ENCODE results near the gene RAB33B.
"Not testable (repeated sequence)": the region's sequence is repeated elsewhere in the genome, so short reads cannot be mapped to it uniquely, and the experiment has no call there.

RAB33B gene

DNA sequence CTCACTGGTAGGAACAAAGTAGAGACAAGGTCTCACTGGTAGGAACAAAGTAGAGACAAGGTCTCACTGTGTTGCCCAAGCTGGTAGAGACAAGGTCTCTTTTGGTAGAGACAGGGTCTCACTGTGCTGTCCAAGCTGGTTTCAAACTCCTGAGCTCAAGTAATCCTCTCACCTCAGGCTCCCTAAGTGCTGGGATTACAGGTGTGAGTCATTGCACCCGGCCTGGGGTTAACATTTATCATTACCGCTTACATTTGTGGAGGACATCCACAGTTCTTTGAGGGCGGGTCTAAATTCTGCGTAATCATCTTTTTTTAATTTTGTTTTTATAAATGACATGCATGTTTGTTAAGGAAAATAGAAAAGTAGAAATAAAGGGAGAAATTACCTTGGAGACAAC lies 12.0 kb downstream of the RAB33B start:
- DNase-seq: no peak

DNA sequence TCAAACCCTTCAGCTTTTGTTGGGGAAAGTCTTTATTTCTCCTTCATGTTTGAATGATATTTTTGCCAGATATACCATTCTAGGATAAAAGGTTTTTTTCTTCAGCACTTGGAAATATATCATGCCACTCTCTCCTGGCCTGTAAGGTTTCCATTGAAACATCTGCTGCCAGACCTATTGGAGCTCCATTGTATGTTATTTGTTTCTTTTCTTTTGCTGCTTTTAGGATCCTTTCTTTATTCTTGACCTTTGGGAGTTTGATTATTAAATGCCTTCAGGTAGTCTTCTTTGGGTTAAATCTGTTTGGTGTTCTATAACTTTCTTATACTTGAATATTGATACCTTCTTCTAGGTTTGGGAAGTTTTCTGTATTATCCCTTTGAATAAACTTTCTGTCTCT lies 14.8 kb downstream of the RAB33B start:
- not testable (repeated sequence) for DNase-seq

DNA sequence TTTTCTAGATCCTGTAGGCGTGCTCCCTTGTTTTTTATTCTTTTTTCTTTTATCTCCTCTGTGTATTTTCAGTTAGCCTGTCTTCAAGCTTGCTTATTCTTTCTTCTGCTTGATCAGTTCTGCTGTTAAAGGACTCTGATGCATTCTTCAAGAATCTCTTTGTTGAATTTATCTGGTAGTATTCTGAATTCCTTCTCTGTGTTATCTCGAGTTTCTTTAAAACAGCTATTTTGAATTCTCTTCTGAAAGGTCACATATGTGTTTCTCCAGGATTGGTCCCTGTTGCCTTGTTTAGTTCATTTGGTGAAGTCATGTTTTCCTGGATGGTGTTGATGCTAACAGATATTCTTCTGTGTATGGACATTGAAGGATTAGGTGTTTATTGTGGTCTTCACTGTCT lies 15.3 kb downstream of the RAB33B start:
- DNase-seq: no peak

DNA sequence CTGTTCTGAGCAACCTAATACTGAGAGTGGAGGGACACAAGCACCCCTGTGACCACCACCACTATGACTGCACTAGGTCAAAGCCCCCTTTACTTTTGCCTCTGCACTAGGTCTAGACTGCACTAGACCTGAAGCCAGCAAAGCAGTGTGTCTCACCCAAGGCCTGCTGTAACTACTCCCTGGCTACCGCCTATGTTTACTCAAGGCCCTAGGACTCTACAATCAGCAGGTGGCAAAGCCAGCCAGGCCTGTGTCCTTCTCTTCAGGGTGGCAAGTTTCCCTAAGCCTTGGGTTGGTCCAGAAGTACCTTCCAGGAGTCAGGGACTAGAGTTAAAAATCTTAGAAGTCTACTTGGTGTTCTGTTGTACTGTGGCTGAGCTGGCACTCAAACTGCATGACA lies 15.9 kb downstream of the RAB33B start:
- DNase-seq: no peak

DNA sequence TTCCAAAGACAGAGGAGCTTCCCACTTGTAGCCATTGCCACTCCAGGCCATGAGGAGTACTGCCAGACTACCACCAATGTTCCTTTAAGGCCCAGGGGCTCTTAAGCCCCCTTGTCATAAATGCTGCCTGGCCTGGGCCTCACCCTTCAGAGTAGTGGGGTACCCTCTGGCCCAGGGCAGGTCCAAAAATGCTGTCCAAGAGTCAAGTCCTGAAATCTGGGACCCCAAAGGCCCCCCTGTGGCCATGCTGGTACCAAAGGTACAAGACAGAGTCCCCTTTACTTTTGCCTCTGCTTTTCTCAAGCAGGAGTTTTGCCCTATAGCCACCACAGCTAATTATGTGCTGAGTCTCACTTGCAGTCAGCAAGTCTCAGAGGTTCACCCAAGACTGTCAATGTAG lies 16.4 kb downstream of the RAB33B start:
- no peak for DNase-seq

DNA sequence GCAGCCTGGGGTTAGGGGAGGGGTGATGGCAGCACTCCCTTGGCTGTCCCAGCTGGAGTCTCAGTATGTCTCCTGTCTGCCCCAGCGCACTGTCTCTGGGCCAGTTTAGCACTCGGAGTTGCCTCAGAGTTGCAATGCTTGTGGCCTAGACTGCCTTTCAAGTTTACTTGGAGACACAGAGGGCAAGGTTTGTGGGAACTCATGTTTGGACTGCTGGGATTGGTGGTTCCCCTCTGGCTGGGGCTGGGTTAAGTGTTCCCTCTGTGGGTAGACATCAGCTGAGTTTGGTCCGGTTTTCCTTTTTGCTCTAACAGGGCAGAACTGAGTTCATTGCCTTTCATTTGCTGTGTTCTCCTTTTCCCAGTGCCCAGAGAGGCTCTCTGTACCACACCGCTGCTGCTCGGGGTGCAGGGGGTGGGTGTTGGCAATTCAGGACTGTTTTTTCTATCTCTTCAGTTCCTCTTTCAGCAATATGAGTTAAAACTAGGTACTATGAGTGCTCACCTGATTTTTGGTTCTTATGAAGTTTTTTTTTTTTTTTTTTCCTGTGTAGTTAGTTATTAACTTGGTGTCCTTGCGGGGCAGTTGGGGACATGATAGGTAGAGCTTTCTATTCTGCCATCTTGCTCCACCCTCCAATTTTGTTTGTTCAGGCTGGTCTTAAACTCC lies 17.2 kb downstream of the RAB33B start:
- no peak for DNase-seq

DNA sequence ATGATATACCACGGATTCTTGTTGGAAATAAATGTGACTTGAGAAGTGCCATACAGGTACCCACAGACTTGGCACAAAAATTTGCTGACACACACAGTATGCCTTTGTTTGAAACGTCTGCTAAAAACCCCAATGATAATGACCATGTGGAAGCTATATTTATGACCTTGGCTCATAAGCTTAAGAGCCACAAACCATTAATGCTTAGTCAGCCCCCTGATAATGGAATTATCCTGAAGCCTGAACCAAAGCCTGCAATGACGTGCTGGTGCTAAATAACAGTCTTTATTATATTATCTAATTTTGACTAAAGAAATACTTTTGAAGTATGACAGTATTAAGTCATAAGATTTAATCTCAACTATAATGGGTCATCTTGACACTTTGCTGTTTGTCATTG lies 18.9 kb downstream of the RAB33B start:
- DNase-seq: no peak

DNA sequence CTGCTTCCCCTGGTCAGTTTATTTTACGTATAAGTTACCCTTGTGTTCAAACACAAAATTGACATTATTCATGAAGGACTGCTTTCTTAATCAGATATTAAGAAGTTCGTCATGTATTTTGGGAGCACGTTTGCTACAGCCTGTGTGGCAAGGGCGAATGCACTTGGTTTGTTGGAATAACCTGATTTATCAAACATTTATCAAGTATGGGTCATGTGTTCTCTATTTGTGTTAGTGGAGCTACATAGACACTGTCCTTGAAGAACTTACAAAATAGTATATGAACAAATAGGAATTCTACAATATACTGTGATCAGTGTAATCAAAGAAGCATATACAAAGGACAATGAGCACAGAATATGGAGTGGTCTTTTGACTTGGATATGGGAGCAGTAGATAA lies 22.4 kb downstream of the RAB33B start:
- no peak for DNase-seq

DNA sequence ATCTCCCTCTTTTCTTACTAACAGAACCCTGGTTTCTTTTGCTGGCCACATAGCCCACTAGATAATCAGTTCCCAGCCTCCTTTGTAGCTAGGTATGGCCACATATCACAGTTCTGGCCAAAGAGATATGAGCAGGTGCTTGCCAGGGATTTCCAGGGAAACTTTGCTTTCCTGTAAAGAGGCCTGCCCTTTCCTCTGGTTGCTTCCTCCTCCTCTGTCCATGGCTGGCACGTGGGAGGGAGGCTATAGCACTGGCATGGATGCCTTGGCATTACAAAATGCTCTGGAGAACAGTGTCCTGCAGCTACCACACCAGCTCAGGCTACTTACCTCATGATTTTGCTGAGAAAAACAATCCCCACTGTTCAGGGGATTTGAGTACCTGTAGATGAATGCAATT lies 27.5 kb downstream of the RAB33B start:
- DNase-seq: no peak

DNA sequence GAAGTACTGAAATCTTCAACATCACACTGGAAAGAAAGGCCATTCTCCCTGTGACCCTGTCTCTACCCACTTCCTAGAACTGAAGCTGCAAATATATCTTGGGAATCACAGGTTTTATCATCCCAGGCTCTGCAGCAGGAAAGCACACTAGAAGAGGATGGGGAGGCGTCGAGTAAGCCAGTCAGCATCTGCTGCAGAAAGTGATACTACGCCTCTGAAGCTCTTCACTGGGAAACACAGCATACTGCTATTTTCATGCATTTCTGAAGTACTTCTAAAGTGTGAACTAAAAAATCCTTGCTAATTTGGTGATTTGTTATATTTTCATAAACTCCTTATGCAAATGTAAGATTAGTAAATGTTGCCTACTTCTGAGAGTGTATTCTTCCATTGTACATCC lies 29.1 kb downstream of the RAB33B start:
- no peak for DNase-seq

DNA sequence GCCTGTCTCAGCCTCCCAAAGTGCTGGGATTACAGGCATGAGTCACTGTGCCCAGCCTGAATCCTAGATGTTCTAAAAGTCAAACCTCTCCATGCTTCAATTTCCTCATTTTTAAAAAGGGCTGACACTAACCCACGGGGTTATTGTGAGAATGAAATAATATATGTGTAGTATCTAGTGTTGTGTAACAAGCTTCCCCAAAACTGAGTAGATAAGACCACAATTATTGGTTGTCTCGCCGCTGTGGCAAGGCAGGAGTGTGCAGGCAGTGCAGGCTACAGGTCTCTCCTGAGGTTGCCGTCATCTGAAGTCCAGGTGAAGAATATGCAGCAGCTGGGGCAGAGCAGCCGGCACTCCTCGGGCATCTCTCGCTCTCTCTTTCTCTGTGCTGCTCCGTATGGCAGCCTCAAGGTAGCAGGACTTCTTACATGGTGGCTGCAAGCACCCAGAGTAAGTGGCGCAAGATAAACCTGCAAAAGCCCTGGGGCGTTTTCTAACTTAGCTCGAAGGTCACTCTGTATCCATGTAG lies 30.9 kb downstream of the RAB33B start:
- DNase-seq: no peak

DNA sequence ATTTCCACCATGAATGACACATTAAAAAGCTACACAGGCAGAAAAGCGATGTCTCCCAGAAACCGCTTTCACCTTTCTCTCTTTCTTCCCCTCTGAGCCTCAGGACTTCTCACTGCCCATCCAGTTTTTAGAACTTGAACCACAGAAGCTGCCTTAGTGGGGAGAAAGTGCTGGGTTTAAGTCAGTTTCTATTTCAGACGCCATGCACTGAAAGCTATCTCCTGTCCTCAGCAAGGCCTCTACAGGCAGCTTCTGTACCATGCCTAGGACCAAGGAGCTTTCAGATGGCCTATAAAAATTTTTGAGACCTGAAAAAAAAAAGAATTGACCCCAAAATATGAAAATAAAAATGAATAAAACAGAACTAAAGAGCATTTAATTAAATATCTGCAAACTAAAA lies 34.5 kb downstream of the RAB33B start:
- DNase-seq: no peak

DNA sequence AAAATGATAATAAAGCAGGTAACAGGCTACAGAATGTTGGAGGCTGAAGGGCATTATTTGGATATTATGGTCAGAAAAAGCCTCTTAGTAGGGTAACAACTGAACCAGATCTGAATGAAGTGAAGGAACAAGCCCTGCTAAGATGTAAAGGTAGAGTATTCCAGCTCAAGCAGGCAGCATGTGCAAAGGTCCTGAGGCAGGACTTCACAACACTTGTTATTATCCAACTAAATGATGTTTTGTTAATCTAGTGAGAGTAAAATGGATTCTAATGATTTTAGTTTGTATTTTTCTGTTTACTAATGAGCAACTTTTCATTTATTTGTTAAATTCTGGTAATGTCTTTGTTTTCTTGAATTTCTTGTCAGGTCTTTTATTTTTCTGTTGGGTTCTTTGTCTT lies 35.7 kb downstream of the RAB33B start:
- DNase-seq: no peak

DNA sequence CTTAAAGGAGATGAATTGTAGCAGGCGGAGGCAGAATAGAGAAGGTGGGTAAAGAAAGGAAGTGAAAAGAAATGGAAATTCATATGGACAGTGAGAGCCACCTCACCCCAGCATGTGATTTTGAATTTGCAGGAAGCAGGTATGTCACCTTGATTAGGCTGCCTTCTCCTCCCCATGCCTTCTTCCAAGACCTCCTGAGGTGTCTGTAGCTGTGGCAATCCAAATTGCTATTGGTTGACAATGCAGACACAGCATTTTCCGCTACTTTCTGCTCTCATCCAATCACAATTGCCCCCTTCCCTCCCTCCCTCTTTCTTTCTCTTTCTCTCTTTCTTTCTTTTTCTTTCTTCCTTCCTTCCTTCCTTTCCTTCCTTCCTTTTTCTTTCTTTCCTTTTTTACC lies 38.5 kb downstream of the RAB33B start:
- no peak for DNase-seq

DNA sequence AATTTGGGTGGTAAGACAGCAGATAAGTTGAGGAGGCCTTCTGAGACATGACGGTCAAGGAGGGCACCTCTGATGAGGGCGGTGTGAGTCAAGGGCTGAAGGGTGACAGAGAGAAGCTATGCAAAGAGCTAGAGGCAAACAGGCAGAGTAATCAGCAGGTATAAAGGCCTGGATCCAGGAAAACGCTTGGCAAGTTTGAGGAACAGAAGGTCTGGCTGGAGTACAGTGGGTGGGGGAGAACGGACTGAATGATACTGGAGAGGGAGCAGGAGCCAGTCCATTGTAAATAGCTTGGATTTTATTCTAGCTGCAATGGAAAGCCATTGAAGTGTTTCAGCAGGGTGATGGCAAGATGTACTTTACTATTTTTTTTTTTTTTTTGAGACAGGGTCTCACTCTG lies 39.3 kb downstream of the RAB33B start:
- DNase-seq: no peak

DNA sequence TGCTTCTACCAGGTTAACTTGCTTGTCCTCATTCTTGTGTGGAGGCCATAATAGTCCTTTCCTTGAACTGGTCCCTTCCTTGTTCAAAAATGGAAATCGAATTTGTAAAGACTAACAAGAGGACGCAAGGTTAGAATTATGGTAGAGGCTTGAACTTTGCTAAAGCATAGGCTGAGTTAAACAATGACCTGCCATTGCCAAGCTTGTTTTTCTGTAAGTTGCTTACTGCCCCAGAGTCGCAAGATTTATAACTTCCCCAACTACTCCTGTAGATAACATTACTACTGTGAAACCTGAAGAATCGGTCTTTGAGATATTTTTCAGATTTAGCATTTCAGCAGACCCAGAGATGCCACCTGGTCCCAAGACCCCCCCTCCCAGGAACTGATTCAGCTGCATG lies 45.3 kb downstream of the RAB33B start:
- DNase-seq: no peak

DNA sequence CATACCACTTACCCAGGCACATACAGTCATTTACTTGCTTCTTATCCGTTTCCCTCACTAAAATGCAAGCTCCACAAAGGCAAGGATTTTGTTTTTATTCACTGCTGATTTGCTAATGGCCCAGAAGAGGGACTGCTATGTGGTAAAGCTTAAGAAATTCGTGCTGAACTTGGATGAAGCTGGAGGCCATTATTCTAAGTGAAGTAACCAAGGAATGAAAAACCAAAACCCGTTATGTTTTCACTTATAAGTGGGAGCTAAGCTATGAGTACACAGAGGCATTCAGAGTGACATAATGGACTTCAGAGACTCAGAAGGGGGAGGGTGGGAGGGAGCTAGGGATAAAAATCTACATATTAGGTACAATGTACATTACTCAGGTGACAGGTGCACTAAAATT lies 47.2 kb downstream of the RAB33B start:
- no peak for DNase-seq

DNA sequence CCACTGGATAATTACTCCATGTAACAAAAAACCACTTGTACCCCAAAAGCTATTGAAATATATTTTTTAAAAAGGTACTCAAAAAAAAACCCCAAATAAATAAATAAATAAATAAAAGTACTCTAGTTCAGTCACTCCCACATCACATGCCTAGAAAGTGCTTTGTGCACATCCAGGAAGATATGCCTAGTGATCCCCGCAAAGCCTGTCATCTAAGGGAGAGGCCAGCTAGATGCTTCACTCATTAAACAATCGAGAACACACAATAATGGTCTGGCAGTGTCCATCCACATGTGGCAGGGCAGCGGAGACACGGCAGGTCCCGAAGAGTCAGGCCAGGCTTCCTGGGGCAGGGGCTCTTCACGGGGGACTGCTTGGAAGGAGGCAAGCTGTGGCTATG lies 47.6 kb downstream of the RAB33B start:
- no peak for DNase-seq

DNA sequence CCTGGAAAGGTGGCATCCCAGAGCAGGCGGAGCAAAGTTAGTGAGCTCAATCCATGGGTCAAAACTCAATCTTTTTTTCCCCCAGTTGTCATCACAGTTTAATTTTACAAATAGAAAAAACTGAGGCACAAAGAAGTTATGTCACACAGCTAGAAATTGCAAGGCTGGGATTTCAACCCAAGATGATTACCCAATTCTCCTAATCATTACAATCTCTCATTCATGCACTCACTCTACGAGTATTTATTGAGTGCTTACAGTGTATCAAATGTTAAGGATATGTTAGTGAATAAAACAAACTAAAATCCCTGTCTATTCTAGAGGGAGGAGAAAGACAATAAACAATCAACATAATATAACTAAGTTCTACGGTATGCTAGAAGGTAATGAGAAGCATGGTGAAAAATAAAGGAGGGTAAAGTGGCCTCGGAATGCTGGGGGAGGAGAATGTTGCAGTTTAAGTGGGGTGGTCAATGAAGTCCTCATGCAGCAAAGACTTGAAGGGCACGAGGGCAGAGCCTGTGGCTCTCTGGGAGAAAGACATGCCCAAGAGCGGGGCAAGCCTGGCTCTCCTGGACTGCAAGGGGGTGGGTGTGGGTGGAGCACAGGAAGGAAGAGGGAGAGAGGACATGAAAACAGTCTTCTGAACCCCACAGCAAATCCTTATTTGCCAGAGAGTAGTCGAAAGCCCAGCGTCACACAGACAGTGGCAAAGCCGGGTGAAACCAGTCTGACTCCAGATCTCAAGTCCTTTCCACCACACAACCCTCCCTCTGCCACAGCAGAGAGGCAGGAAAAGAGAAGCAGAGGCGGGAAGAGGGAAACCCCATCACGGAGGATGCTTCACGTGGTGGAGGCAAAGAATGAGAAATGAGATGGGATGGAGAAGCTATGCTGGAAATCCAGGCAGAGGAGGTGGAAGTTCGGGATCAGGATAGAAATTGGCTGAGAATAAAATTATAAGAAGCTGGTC lies 48.3 kb downstream of the RAB33B start:
- DNase-seq: no peak

DNA sequence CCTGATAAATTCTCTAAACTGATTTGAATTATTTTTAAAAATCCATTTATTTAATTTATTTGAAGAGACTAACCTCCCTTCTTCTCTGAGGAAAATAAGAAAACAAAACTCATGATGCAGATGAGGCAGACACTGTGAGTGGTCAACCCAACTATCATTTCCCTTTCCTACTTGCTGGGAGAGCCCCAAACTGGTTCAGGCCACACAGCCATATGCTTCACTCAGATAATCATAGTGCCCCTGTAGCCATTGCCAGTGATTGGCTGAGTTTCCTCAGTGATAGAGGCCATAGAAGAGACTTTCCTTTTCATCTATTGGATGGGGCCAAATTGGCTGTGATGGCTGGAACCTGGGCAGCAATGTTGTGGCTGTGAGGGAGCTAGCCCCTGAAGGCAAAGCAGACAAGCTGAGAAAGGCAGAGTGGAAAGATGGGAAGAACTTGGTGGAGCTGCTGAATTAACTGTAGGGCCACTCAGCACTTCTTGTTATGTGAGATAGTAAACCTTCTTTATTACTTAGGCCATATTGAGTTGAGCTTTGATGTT lies 49.8 kb downstream of the RAB33B start:
- DNase-seq: no peak

DNA sequence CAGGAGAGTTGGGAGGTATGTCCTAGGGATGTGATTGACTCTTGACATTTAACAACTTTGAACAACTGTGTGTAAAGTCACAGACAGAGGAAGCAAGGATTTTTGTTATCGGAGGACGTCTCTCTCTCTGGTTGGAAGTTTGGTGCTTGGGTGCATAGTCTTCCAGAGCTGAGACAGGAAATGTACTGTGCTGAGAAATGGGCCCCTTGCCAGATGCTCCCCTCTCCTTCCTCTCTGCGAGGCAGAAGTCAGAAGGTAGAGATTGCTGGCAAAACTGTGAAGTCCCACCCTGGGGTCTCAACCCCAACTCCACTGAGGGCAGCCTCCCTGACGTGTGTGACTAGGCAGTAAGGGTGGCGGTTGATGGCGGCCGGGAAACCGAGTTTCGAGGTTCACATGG lies 52.9 kb downstream of the RAB33B start:
- DNase-seq: no peak

DNA sequence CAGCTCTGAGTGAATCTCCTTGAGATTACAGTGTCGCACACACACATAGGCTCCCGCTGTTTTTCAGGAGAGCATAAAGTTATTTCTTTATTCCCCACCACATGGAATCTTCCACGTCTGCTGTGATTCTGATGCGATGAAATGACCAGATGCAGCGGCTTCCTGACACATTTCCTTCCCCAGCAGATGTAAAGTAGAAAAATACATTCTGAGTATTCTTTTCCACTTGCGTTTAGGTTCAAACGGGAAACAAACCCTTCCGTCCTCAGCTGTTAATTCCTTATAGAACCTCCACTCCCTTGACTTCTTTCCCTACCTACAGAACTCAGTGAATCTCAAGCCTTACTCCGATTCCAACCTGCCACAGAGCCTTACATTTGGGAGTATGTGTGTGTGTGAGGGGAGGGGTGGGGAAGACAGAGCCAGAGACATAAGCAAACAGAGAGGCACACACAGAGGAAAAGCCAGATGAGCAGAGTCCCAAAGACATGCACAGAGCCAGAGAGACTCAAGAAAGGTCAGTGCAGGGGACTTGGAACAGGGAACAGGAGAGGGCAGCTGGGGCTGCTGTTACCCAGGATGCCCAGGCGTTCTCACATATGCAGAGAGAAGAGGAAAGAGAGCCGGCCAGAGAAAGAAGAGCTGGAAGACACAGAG lies 54.8 kb downstream of the RAB33B start:
- no peak for DNase-seq

DNA sequence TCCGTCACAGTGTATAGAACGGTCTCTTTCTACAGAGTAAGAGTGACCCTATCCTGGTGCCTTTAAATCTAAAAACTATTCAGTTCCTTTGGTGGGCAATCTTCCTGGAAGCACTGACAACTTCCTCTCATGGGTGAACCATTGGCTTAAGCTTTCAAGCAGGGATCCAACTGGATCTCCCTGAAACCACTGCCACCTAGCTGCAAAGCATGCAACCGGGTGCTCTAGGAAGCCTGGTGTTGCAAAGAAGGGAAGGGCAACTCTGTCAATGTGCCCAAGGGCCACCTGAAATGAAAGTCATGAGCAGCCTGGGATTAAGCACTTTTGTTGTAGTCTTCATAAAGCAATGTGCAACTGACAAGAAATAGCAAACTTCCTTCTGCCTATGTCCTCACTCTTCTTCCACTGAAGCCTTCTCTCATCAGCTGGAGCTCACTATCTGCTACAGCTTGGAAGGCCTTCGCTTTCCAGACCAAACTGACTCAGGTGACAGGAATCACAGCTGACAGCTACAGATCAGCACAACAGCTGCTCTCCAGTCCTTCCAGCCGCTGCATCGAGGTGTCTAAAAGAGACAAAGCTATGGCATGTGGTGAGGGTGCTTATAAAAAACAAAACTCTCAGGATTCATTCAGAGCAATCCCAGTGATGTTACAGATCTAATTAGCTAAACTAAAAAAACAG lies 55.9 kb downstream of the RAB33B start:
- DNase-seq: no peak

Measured in NCI-H2029 treated with DMSO at 0.1 percent for 48 hours (cell line).